GM21529 (cell line): ENCODE measurements around the gene GATB.
"Not testable (repeated sequence)": the region's sequence is repeated elsewhere in the genome, so short reads cannot be mapped to it uniquely, and the experiment has no call there.

ENCODE experiments used
- ATAC-seq: cut with Tn5 transposase; IDR thresholded peaks from one replicate; pipeline ENCODE4 v1.9.1; 2021; ENCODE audit not compliant: unreplicated experiment

GATB gene

GRCh38 chr4:151736361-151736760, 24.4 kb downstream of the GATB start:
- ATAC-seq: no peak

- ATAC-seq: not testable (repeated sequence)
These were observed 29.1 kb downstream of the GATB start for GRCh38 chr4:151731670-151732069.

GRCh38 chr4:151729731-151730559, 30.9 kb downstream of the GATB start:
- no peak for ATAC-seq

- ATAC-seq: no peak
These were observed 32.1 kb downstream of the GATB start for GRCh38 chr4:151728679-151729078.

- ATAC-seq: no peak
These were observed 32.8 kb downstream of the GATB start for GRCh38 chr4:151728006-151728405.

GRCh38 chr4:151727365-151727764, 33.4 kb downstream of the GATB start:
- no peak for ATAC-seq

GRCh38 chr4:151725087-151725486, 35.7 kb downstream of the GATB start:
- ATAC-seq: no peak

- ATAC-seq: no peak
These were observed 38.9 kb downstream of the GATB start for GRCh38 chr4:151721916-151722315.

- no peak for ATAC-seq
These were observed 39.3 kb downstream of the GATB start for GRCh38 chr4:151721466-151721865.

GRCh38 chr4:151719956-151720334, 40.9 kb downstream of the GATB start:
- no peak for ATAC-seq

- ATAC-seq: no peak
These were observed 41.5 kb downstream of the GATB start for GRCh38 chr4:151718984-151719955.

GRCh38 chr4:151717909-151718628, 42.7 kb downstream of the GATB start:
- ATAC-seq: no peak

- no peak for ATAC-seq
These were observed 43.5 kb downstream of the GATB start for GRCh38 chr4:151717314-151717713.

- ATAC-seq: no peak
These were observed 44.5 kb downstream of the GATB start for GRCh38 chr4:151716324-151716723.

- no peak for ATAC-seq
These were observed 44.9 kb downstream of the GATB start for GRCh38 chr4:151715881-151716280.

GRCh38 chr4:151712777-151713176, 48.0 kb downstream of the GATB start:
- no peak for ATAC-seq

GRCh38 chr4:151711646-151712045, 49.2 kb downstream of the GATB start:
- no peak for ATAC-seq

GRCh38 chr4:151709587-151709986, 51.2 kb downstream of the GATB start:
- no peak for ATAC-seq

GRCh38 chr4:151709071-151709470, 51.7 kb downstream of the GATB start:
- no peak for ATAC-seq

- no peak for ATAC-seq
These were observed 52.7 kb downstream of the GATB start for GRCh38 chr4:151708100-151708499.

- ATAC-seq: no peak
These were observed 57.4 kb downstream of the GATB start for GRCh38 chr4:151703401-151703800.
